OCI-LY3 (cell line): Measurements from ENCODE around the gene MAGI1.
A peak's percentile ranks its signal among the peaks of the same experiment; 100 is the strongest.

Experiments
- H2AFZ ChIP-seq: fragments of 200-600, 300-600 bp; shearing (Covaris generic); 2 replicates; pipeline ENCODE4 v1.6.0; 2014; ENCODE audit warnings: antibody characterized with exemption, low read depth, low read length
- H3K27ac ChIP-seq: fragments of 200-600, 300-600 bp; sonication (generic); 2 replicates; pipeline ENCODE4 v1.5.1; 2014; ENCODE audit warnings: mild to moderate bottlenecking, low read length, moderate library complexity, mixed read lengths
- H3K27me3 ChIP-seq: fragments of 200-600, 300-600 bp; sonication (generic); 2 replicates; pipeline ENCODE4 v1.6.1; 2014; ENCODE audit warnings: low read depth, low read length, mixed read lengths
- H3K36me3 ChIP-seq: fragments of 200-600, 300-600 bp; sonication (generic); replicated peaks from 2 replicates; pipeline ENCODE3; 2014; ENCODE audit warnings: low read depth, low read length, mixed read lengths
- H3K4me1 ChIP-seq: fragments of 300-600, 200-600 bp; sonication (generic); 2 replicates; pipeline ENCODE4 v1.6.1; 2014; ENCODE audit warnings: low read length, mixed read lengths
- H3K4me2 ChIP-seq: fragments of 200-600, 300-600 bp; sonication (generic); 2 replicates; pipeline ENCODE4 v1.6.1; 2014; ENCODE audit warnings: low read length, mixed read lengths
- H3K4me3 ChIP-seq: fragments of 300-600, 200-600 bp; sonication (generic); 2 replicates; pipeline ENCODE4 v1.5.1; 2014; ENCODE audit warnings: antibody characterized with exemption, mild to moderate bottlenecking, low read length, moderate library complexity
- H3K79me2 ChIP-seq: fragments of 300-600, 200-600 bp; shearing (Covaris generic); 2 replicates; pipeline ENCODE4 v1.6.1; 2014; ENCODE audit warnings: mild to moderate bottlenecking, low read length, mixed read lengths
- H3K9ac ChIP-seq: fragments of 300-600, 200-600 bp; shearing (Covaris generic); 2 replicates; pipeline ENCODE4 v1.6.0; 2014; ENCODE audit warnings: mild to moderate bottlenecking, low read length, moderate library complexity
- H3K9me3 ChIP-seq: fragments of 200-600, 300-600 bp; shearing (Covaris generic); 2 replicates; pipeline ENCODE4 v1.6.1; 2014; ENCODE audit warnings: low read length, mixed read lengths; ENCODE audit not compliant: insufficient read depth
- H4K20me1 ChIP-seq: fragments of 200-600, 300-600 bp; sonication (generic); 2 replicates; pipeline ENCODE4 v1.6.1; 2016; ENCODE audit warnings: low read length, mixed read lengths; ENCODE audit not compliant: insufficient read depth
- EZH2phosphoT487 ChIP-seq: fragments of 200-600 bp; shearing (Covaris generic); IDR thresholded peaks from 2 replicates; pipeline ENCODE4 v1.6.1; 2018; ENCODE audit warnings: antibody characterized with exemption, mixed run types, low read depth
- TF ChIP-seq, protein P1 (sequence below): fragments of 200-600, 300-600 bp; sonication (generic); IDR thresholded peaks from 2 replicates; pipeline ENCODE4 v1.5.1; 2014; ENCODE audit warnings: antibody characterized with exemption, low read length, low read depth

The MAGI1 gene

GRCh38 chr3:65675011-65675410 lies 363.7 kb downstream of the MAGI1 start:
- Histone ChIP-seq H3K9ac (no peak overlapping the region), H3K4me2 (no peak overlapping the region), H3K4me3 (no peak overlapping the region), H3K27ac (no peak overlapping the region), H3K9me3 (no peaks in the 10 kb centered on the region), H3K79me2 (no peaks in the 10 kb centered on the region), H2AFZ (no peak overlapping the region), H3K27me3 (peaks cover 30% of the 10 kb centered on the region), H4K20me1 (no peaks in the 10 kb centered on the region), H3K4me1 (no peaks in the 10 kb centered on the region), H3K36me3 (no peaks in the 10 kb centered on the region)
- TF ChIP-seq, protein P1, sequence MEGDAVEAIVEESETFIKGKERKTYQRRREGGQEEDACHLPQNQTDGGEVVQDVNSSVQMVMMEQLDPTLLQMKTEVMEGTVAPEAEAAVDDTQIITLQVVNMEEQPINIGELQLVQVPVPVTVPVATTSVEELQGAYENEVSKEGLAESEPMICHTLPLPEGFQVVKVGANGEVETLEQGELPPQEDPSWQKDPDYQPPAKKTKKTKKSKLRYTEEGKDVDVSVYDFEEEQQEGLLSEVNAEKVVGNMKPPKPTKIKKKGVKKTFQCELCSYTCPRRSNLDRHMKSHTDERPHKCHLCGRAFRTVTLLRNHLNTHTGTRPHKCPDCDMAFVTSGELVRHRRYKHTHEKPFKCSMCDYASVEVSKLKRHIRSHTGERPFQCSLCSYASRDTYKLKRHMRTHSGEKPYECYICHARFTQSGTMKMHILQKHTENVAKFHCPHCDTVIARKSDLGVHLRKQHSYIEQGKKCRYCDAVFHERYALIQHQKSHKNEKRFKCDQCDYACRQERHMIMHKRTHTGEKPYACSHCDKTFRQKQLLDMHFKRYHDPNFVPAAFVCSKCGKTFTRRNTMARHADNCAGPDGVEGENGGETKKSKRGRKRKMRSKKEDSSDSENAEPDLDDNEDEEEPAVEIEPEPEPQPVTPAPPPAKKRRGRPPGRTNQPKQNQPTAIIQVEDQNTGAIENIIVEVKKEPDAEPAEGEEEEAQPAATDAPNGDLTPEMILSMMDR, result no peak
- no peak for TF ChIP-seq EZH2phosphoT487

GRCh38 chr3:65674226-65674625 lies 364.5 kb downstream of the MAGI1 start:
- Histone ChIP-seq H3K4me1 (no peaks in the 10 kb centered on the region), H3K79me2 (no peaks in the 10 kb centered on the region), H3K27me3 (peaks cover 30% of the 10 kb centered on the region), H3K27ac (no peak overlapping the region), H3K9ac (no peak overlapping the region), H3K9me3 (no peaks in the 10 kb centered on the region), H3K4me3 (no peak overlapping the region), H4K20me1 (no peaks in the 10 kb centered on the region), H2AFZ (no peak overlapping the region), H3K36me3 (no peaks in the 10 kb centered on the region), H3K4me2 (no peak overlapping the region)
- TF ChIP-seq EZH2phosphoT487, result no peak
- TF ChIP-seq, protein P1, result no peak

GRCh38 chr3:65672871-65673815 lies 365.6 kb downstream of the MAGI1 start:
- no peak for TF ChIP-seq EZH2phosphoT487
- TF ChIP-seq, protein P1, result peak; percentile 92
- H3K36me3 ChIP-seq, result no peaks in the 10 kb centered on the region
- no peaks in the 10 kb centered on the region for H3K79me2 ChIP-seq
- H3K4me3 ChIP-seq, result no peak overlapping the region
- H3K27me3 ChIP-seq, result peaks cover 30% of the 10 kb centered on the region
- H3K4me2 ChIP-seq, result no peak overlapping the region
- H3K27ac ChIP-seq, result no peak overlapping the region
- H3K9ac ChIP-seq, result no peak overlapping the region
- no peaks in the 10 kb centered on the region for H3K4me1 ChIP-seq
- no peak overlapping the region for H2AFZ ChIP-seq
- H3K9me3 ChIP-seq, result no peaks in the 10 kb centered on the region
- no peaks in the 10 kb centered on the region for H4K20me1 ChIP-seq

DNA sequence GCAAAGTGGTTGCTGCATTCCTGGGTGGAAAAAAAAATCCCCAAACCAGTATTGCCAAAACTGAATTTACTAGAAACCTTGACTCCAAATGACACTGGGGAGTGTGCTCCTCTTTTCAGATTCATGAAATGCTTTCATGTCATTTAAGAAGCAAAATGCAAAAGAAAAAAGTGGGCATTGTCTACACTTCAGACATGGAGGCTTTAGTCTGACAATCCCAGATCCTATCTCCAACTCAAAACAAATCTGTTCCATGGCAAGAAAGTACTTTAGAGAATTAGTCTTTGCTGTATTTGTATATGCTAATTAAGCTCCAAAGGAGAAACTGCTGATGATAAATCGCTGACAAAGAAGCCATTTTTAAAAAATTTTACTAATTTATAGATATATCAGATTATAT lies 366.7 kb downstream of the MAGI1 start:
- Histone ChIP-seq H3K9ac (no peak overlapping the region), H3K36me3 (no peaks in the 10 kb centered on the region), H3K4me2 (no peak overlapping the region), H2AFZ (no peak overlapping the region), H4K20me1 (no peaks in the 10 kb centered on the region), H3K79me2 (no peaks in the 10 kb centered on the region), H3K4me1 (no peaks in the 10 kb centered on the region), H3K9me3 (no peaks in the 10 kb centered on the region), H3K27ac (no peak overlapping the region), H3K27me3 (peaks cover 30% of the 10 kb centered on the region), H3K4me3 (no peak overlapping the region)
- TF ChIP-seq, protein P1, result no peak
- TF ChIP-seq EZH2phosphoT487, result no peak
